Activated CD4-positive, alpha-beta memory T cell treated with anti-CD3 and anti-CD28 coated beads for 36 hours (primary cell): ENCODE data around the gene MMP28. TPM values are rescaled to one million over a fixed set of nuclear protein-coding genes. Genes with fewer than 3 reads are reported as not detected.
"Not testable (repeated sequence)": the region's sequence is repeated elsewhere in the genome, so short reads cannot be mapped to it uniquely, and the experiment has no call there.

Experiments
- CTCF ChIA-PET: fragments of 350-600 bp; sonication (Branson Sonifier 250); formaldehyde crosslinking; loops from one replicate; lab custom pipeline; 2021; ENCODE audit warnings: antibody characterized with exemption, inconsistent platforms; lab: Charles Lee
- POLR2A ChIA-PET: fragments of 350-600 bp; sonication (Branson Sonifier 250); formaldehyde crosslinking; loops from one replicate; lab custom pipeline; 2021; ENCODE audit warnings: antibody characterized with exemption; lab: Charles Lee
- DNase-seq: peaks from one replicate; pipeline ENCODE4 v3.0.0-alpha.2; 2020
- H3K27ac Mint-ChIP-seq: one replicate; pipeline ENCODE4 v1.8.0; 2021; ENCODE audit warnings: mixed read lengths
- H3K27me3 Mint-ChIP-seq: one replicate; pipeline ENCODE4 v1.8.0; 2021; ENCODE audit warnings: mixed read lengths
- H3K36me3 Mint-ChIP-seq: one replicate; pipeline ENCODE4 v1.8.0; 2021; ENCODE audit warnings: mixed read lengths
- H3K4me1 Mint-ChIP-seq: one replicate; pipeline ENCODE4 v1.8.0; 2021; ENCODE audit warnings: low read depth, mixed read lengths
- H3K4me3 Mint-ChIP-seq: one replicate; pipeline ENCODE4 v1.8.0; 2021; ENCODE audit warnings: mild to moderate bottlenecking, mixed read lengths
- H3K9me3 Mint-ChIP-seq: one replicate; pipeline ENCODE4 v1.8.0; 2021; ENCODE audit warnings: mixed read lengths
- intact Hi-C: fragments of 100-400 bp; cut with micrococcal nuclease; formaldehyde crosslinking; loops from one replicate; pipeline ENCODE4 v1.15.1; 2023
- total RNA-seq, 2 experiments: library from RNA; stranded (reverse); gene quantifications; one replicate each; pipeline ENCODE4 v1.2.3, GENCODE V29; 2021

MMP28 gene
- total RNA-seq, 2 experiments from 2014 or later, result not detected

DNA sequence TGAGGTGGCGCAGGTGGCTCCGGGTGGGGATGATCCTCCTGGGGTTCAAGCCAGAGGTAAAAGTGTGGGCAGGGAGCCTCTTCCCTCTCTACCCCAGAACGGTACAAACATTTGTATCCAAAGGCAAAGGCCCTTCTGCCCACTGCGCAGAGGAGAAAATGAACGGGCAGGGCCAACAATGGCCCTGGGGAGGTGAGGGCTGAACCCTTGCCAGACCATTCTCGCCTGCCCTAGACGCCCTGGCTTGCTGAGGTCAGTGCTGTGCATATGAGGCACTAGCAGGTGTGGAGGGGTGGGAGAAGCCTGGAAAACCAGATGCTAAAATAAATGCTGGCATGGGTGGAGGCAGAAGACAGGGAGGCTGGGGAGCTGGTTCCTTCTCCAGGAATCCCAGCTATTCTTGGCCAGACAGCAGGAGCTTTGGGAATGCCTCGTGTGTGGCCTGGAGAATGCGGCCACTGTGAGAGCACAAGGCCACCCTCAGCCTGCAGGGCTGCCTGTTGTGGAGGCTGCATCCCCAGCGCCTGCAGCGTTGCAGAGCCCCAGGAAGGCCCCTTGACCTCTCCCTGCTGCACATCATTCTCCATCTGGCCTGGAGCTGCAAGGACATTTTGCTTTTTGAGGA lies 30.2 kb downstream of the MMP28 start:
- Mint-ChIP-seq H3K36me3 (no peaks in the 10 kb centered on the region), H3K4me1 (peaks cover 9% of the 10 kb centered on the region), H3K27me3 (no peaks in the 10 kb centered on the region), H3K27ac (no peak overlapping the region), H3K4me3 (peak overlapping the region; percentile 81), H3K9me3 (no peaks in the 10 kb centered on the region)
- intact Hi-C loops, result no loop called here
- ChIA-PET CTCF (interaction anchor here (0.9 to 9.2 kb wide), 18 partner anchors 9 to 717 kb away, joined by 3 to 336 read pairs (median 13); partner anchors contain the start of genes MMP28, PEX12, RASL10B and TAF15), POLR2A (interaction anchor here (1.0 to 2.2 kb wide), 3 partner anchors 30 to 44 kb away, joined by 3 to 30 read pairs (median 7); partner anchors contain the start of genes MMP28 and TAF15)
- DNase-seq, result no peak

- peak overlapping the region; percentile 46 for H3K27ac Mint-ChIP-seq
- peak overlapping the region; percentile 81 for H3K4me3 Mint-ChIP-seq
- peaks cover 9% of the 10 kb centered on the region for H3K4me1 Mint-ChIP-seq
- H3K27me3 Mint-ChIP-seq, result no peaks in the 10 kb centered on the region
- H3K36me3 Mint-ChIP-seq, result no peaks in the 10 kb centered on the region
- ChIA-PET CTCF (interaction anchor here (0.6 to 9.2 kb wide), 55 partner anchors 9 to 718 kb away, joined by 3 to 336 read pairs (median 4); partner anchors contain the start of genes MMP28, NLE1, PEX12 and RASL10B), POLR2A (interaction anchor here (0.6 to 2.2 kb wide), 5 partner anchors 31 to 108 kb away, joined by 3 to 30 read pairs (median 3); partner anchors contain the start of genes MMP28 and TAF15)
- no peaks in the 10 kb centered on the region for H3K9me3 Mint-ChIP-seq
- intact Hi-C loops, result loop anchor here (1.0 kb wide), 2 partner anchors 40 to 45 kb away; partner anchors contain the start of gene TAF15
- peak; percentile 91 for DNase-seq
These were observed 31.1 kb downstream of the MMP28 start for GRCh38 chr17:35764123-35764991.

DNA sequence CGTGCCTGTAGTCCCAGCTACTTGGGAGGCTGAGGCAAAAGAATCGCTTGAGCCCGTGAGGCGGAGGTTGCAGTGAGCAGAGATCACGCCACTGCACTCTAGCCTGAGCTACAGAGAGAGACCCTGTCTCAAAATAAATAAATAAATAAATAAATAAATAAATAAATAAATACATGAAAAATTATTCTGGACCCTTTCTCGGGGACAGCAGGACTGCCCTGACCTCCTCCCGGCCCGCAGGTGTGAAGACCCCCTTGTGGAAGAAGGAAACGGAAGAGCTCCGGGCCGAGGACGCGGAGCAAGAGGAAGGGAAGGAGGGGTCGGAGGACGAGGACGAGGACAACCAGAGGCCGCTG lies 31.7 kb downstream of the MMP28 start:
- no peak overlapping the region for H3K27ac Mint-ChIP-seq
- peak overlapping the region; percentile 43 for H3K4me3 Mint-ChIP-seq
- H3K27me3 Mint-ChIP-seq, result no peaks in the 10 kb centered on the region
- ChIA-PET CTCF (interaction anchor here (0.6 to 9.2 kb wide), 50 partner anchors 9 to 735 kb away, joined by 3 to 336 read pairs (median 5); partner anchors contain the start of genes MMP28, NLE1, PEX12 and RASL10B), POLR2A (interaction anchor here (0.6 to 2.2 kb wide), 2 partner anchors 45 to 701 kb away, joined by 4 to 30 read pairs; partner anchors contain the start of gene TAF15)
- H3K36me3 Mint-ChIP-seq, result no peaks in the 10 kb centered on the region
- intact Hi-C loops, result loop anchor here (1.0 kb wide), 2 partner anchors 41 to 46 kb away; partner anchors contain the start of gene TAF15
- peaks cover 9% of the 10 kb centered on the region for H3K4me1 Mint-ChIP-seq
- no peaks in the 10 kb centered on the region for H3K9me3 Mint-ChIP-seq
- no peak for DNase-seq

GRCh38 chr17:35761601-35762000 lies 33.8 kb downstream of the MMP28 start:
- Mint-ChIP-seq H3K4me1 (peaks cover 9% of the 10 kb centered on the region), H3K4me3 (no peak overlapping the region), H3K9me3 (no peaks in the 10 kb centered on the region), H3K27me3 (no peaks in the 10 kb centered on the region), H3K27ac (no peak overlapping the region), H3K36me3 (no peaks in the 10 kb centered on the region)
- intact Hi-C loops, result loop anchor here (1.0 kb wide), 1 partner anchor 8 kb away; the partner anchor contains the start of gene GAS2L2
- ChIA-PET CTCF (interaction anchor here (0.8 to 9.2 kb wide), 2 partner anchors 14 to 47 kb away, joined by 3 to 336 read pairs; partner anchors contain the start of gene TAF15), POLR2A (interaction anchor here (1.1 kb wide), 1 partner anchor 47 kb away, joined by 3 read pairs; the partner anchor contains the start of gene TAF15)
- no peak for DNase-seq

- H3K4me3 Mint-ChIP-seq, result no peak within 1 kb of the TSS
- DNase-seq, result no peak
- H3K36me3 Mint-ChIP-seq, result no peaks in the 10 kb centered on the region
- H3K27ac Mint-ChIP-seq, result no peak within 1 kb of the TSS
- intact Hi-C loops, result no loop called here
- POLR2A ChIA-PET, result no interaction called here
- H3K4me1 Mint-ChIP-seq, result peaks cover 9% of the 10 kb centered on the region
- H3K9me3 Mint-ChIP-seq, result no peaks in the 10 kb centered on the region
- H3K27me3 Mint-ChIP-seq, result no peaks in the 10 kb centered on the region
- CTCF ChIA-PET, result interaction anchor here (0.7 to 9.2 kb wide), 3 partner anchors 11 to 48 kb away, joined by 3 to 336 read pairs (median 4); partner anchors contain the start of gene TAF15
These were observed 34.9 kb downstream of the MMP28 start, which contains the start of gene C17orf50 for GRCh38 chr17:35760587-35760986. TSS of gene C17orf50 (plus strand) at chr17:35760887. CDS start at chr17:35760942, 55 bp downstream.

DNA sequence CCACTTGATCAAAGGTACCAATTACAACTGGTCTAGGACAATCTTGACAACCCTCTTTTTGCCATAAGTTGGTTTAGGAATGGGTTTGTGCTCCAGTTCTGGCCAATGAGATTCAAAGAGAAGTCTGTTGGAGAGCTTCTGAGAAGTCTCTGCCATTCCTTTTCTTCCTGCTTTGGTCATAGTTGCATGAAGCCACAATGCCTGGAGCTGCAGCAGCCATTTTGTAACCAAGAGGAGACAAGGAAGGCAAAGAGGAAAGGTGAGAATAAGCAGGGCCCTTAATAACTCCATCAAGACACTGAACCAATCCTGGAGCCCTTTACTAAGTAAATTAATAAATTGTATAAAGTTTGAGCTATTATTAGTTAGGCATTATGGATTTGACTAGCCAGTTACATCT lies 38.2 kb downstream of the MMP28 start:
- Mint-ChIP-seq H3K4me1 (no peaks in the 10 kb centered on the region), H3K27ac (no peak overlapping the region), H3K27me3 (peaks cover 9% of the 10 kb centered on the region), H3K36me3 (no peaks in the 10 kb centered on the region), H3K9me3 (no peaks in the 10 kb centered on the region), H3K4me3 (no peak overlapping the region)
- ChIA-PET CTCF (interaction anchor here (0.6 to 2.2 kb wide), 2 partner anchors 10 to 12 kb away, joined by 3 to 8 read pairs; no protein-coding TSS in a partner anchor), POLR2A (no interaction called here)
- intact Hi-C loops, result no loop called here
- DNase-seq, result no peak

- H3K27me3 Mint-ChIP-seq, result peaks cover 36% of the 10 kb centered on the region
- H3K4me1 Mint-ChIP-seq, result peaks cover 5% of the 10 kb centered on the region
- POLR2A ChIA-PET, result no interaction called here
- no peak within 1 kb of the TSS for H3K27ac Mint-ChIP-seq
- H3K9me3 Mint-ChIP-seq, result no peaks in the 10 kb centered on the region
- no peaks in the 10 kb centered on the region for H3K36me3 Mint-ChIP-seq
- intact Hi-C loops, result loop anchor here (1.0 kb wide), 1 partner anchor 8 kb away; no protein-coding TSS in a partner anchor
- H3K4me3 Mint-ChIP-seq, result no peak within 1 kb of the TSS
- CTCF ChIA-PET, result no interaction called here
- no peak for DNase-seq
These were observed 42.3 kb downstream of the MMP28 start, which contains the start of gene GAS2L2 for GRCh38 chr17:35752945-35753764. TSS of gene GAS2L2 (minus strand) at chr17:35753239. CDS start at chr17:35752850, 389 bp downstream.

DNA sequence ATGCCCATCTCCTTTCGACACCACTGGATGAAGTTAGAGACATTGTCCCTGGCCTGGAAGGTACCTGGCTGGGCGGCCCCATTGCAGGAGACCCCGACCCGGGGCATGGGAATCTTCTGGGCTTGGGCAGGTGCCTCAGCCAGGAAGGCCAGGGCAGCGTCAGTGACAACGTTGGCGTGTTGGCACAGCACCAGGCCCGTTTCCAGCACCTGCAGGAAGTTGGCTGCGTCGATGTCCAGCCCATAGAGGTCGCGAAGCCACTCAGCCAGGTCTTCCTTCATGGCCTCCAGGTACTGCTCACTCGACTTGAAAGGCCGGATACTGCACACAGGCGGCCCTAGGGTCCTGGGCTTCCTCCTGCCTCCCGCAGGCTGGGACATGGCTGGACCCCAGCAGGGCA lies 43.0 kb downstream of the MMP28 start:
- ChIA-PET POLR2A (no interaction called here), CTCF (no interaction called here)
- no peak overlapping the region for H3K27ac Mint-ChIP-seq
- DNase-seq, result no peak
- no peaks in the 10 kb centered on the region for H3K9me3 Mint-ChIP-seq
- no peak overlapping the region for H3K4me3 Mint-ChIP-seq
- intact Hi-C loops, result no loop called here
- peaks cover 5% of the 10 kb centered on the region for H3K4me1 Mint-ChIP-seq
- H3K27me3 Mint-ChIP-seq, result peaks cover 36% of the 10 kb centered on the region
- no peaks in the 10 kb centered on the region for H3K36me3 Mint-ChIP-seq

GRCh38 chr17:35751541-35751940 lies 43.9 kb downstream of the MMP28 start:
- POLR2A ChIA-PET, H3K36me3 Mint-ChIP-seq, DNase-seq, H3K4me1 Mint-ChIP-seq, H3K27ac Mint-ChIP-seq, H3K4me3 Mint-ChIP-seq, intact Hi-C loops, H3K9me3 Mint-ChIP-seq: not testable (repeated sequence)
- H3K27me3 Mint-ChIP-seq, result peaks cover 36% of the 10 kb centered on the region
- CTCF ChIA-PET, result interaction anchor here (4.7 kb wide), 1 partner anchor 13 kb away, joined by 42 read pairs; no protein-coding TSS in a partner anchor

- DNase-seq, result no peak
- H3K36me3 Mint-ChIP-seq, result no peaks in the 10 kb centered on the region
- intact Hi-C loops, result no loop called here
- H3K4me3 Mint-ChIP-seq, result no peak overlapping the region
- no peaks in the 10 kb centered on the region for H3K9me3 Mint-ChIP-seq
- peaks cover 36% of the 10 kb centered on the region for H3K27me3 Mint-ChIP-seq
- no peak overlapping the region for H3K27ac Mint-ChIP-seq
- ChIA-PET POLR2A (no interaction called here), CTCF (interaction anchor here (0.9 to 8.1 kb wide), 4 partner anchors 14 to 322 kb away, joined by 3 to 131 read pairs (median 22); no protein-coding TSS in a partner anchor)
- peaks cover 5% of the 10 kb centered on the region for H3K4me1 Mint-ChIP-seq
These were observed 44.7 kb downstream of the MMP28 start for GRCh38 chr17:35750526-35751395.
